Spleen (tissue), 11 donors: ENCODE measurements around the gene GCK. TPM values are rescaled to one million over a fixed set of nuclear protein-coding genes. Genes with fewer than 3 reads are reported as not detected.

Source experiments
- DNase-seq: peaks from one replicate; pipeline ENCODE4 v3.0.0-alpha.2; 2020
- H3K27ac ChIP-seq, 8 donors: fragments of 200-600 bp; sonication (generic) in 7 of 8; 1 replicate in 4 of 8; 2 replicates in 4 of 8; pipeline versions ENCODE4 v1.5.0 to v1.8.0; 2016 to 2021; ENCODE audit warnings: inconsistent platforms in 4 of 8, mild to moderate bottlenecking in 4 of 8, moderate library complexity in 1 of 8
- H3K27me3 ChIP-seq, 7 donors: fragments of 200-600 bp; sonication (generic) in 6 of 7; replicated peaks in 1 of 7; 1 replicate in 4 of 7; 2 replicates in 3 of 7; pipeline versions ENCODE4 v1.5.0 to v1.8.0; 2016 to 2021; ENCODE audit warnings: inconsistent platforms in 3 of 7, mild to moderate bottlenecking in 1 of 7
- H3K36me3 ChIP-seq, 6 donors: fragments of 200-600 bp; sonication (generic) in 5 of 6; 1 replicate in 4 of 6; 2 replicates in 2 of 6; pipeline versions ENCODE4 v1.5.0 to v1.8.0; 2016 to 2021; ENCODE audit warnings: inconsistent platforms in 2 of 6
- H3K4me1 ChIP-seq, 6 donors: fragments of 200-600 bp; sonication (generic) in 5 of 6; 1 replicate in 3 of 6; 2 replicates in 3 of 6; pipeline versions ENCODE4 v1.5.0 to v1.8.0; 2016 to 2021; ENCODE audit warnings: inconsistent platforms in 3 of 6
- H3K4me3 ChIP-seq, 8 donors: fragments of 200-600 bp; sonication (generic) in 7 of 8; 1 replicate in 4 of 8; 2 replicates in 4 of 8; pipeline versions ENCODE4 v1.5.0 to v1.8.0; 2016 to 2021; ENCODE audit warnings: inconsistent platforms in 4 of 8, mild to moderate bottlenecking in 4 of 8, moderate library complexity in 2 of 8
- H3K9me3 ChIP-seq, 8 donors: fragments of 200-600 bp; sonication (generic) in 7 of 8; 1 replicate in 4 of 8; 2 replicates in 4 of 8; pipeline versions ENCODE4 v1.5.0 to v1.8.0; 2016 to 2021; ENCODE audit warnings: inconsistent platforms in 4 of 8
- POLR2A ChIP-seq, 3 donors: fragments of 450-650 bp; IDR thresholded peaks; one replicate each; pipeline ENCODE4 v1.5.1; 2017; ENCODE audit warnings: antibody characterized with exemption in 3 of 3, mild to moderate bottlenecking in 1 of 3
- POLR2AphosphoS5 ChIP-seq, 3 donors: sonication (generic); formaldehyde crosslinking; IDR thresholded peaks; one replicate each; pipeline ENCODE4 v1.5.1; 2017; ENCODE audit warnings: antibody characterized with exemption in 3 of 3
- WGBS, 5 donors: extraction: QIAGEN DNeasy Blood & Tissue Kit in 3 of 5; methylation state at CpG; one replicate each; pipeline versions ENCODE4 v1.1.5 to v1.1.7; 2013 to 2018; 5-methylcytosine and 5-hydroxymethylcytosine counted together
- intact Hi-C: fragments of 100-400 bp; cut with DNase I; formaldehyde crosslinking; loops from one replicate; pipeline ENCODE4 v1.15.0; 2023; ENCODE audit warnings: low total_unique reads
- polyA plus RNA-seq, 3 donors: library from polyadenylated mRNA; stranded (reverse); fragments of 200-250 nt; gene quantifications; one replicate each; pipeline ENCODE4 v1.2.1, GENCODE V29; 2013
- total RNA-seq, 7 donors: library from RNA; depleted of rRNA in 3 of 7; stranded (reverse); fragments of >200 nt in 3 of 7; fragmentation: NEBNext Ultra II Directional in 4 of 7; extraction: Animal tissue kit (Norgen Biotek cat#: 25700) in 4 of 7; gene quantifications; one replicate each; pipeline versions ENCODE4 v1.1.0 to v1.2.1, GENCODE V29; 2016 to 2021
- TF ChIP-seq, protein P1 (sequence below), 11 experiments: fragments of 200-600 bp in 7 of 11; fragments of 450-650 bp in 4 of 11; sonication (generic) in 4 of 11; IDR thresholded peaks in 8 of 11; conservative IDR thresholded peaks in 3 of 11; 1 replicate in 7 of 11; 2 replicates in 4 of 11; pipeline versions ENCODE4 v1.4.0 to v1.8.0; 2016 to 2021; ENCODE audit warnings: antibody characterized with exemption in 11 of 11, inconsistent platforms in 4 of 11, mild to moderate bottlenecking in 1 of 11
- donor health status: healthy with polysubstance abuse.
- donor health status: DM: no; HTN: no; CAD: no; lungs with moderate emphysema.
- donor health status: DM: no; HTN: no; CAD: no.
- donor health status: Bipolar disorder and iron deficiency.
- donor health status: healthy.
- donor health status: DM: no; HTN: no; CAD: no.
- donor health status: DM: yes; HTN: yes; CAD: no.

GCK gene
- total and polyA plus RNA-seq, 10 donors = 0.29 to 1.7 (median 0.55) TPM; not detected in 3

DNA sequence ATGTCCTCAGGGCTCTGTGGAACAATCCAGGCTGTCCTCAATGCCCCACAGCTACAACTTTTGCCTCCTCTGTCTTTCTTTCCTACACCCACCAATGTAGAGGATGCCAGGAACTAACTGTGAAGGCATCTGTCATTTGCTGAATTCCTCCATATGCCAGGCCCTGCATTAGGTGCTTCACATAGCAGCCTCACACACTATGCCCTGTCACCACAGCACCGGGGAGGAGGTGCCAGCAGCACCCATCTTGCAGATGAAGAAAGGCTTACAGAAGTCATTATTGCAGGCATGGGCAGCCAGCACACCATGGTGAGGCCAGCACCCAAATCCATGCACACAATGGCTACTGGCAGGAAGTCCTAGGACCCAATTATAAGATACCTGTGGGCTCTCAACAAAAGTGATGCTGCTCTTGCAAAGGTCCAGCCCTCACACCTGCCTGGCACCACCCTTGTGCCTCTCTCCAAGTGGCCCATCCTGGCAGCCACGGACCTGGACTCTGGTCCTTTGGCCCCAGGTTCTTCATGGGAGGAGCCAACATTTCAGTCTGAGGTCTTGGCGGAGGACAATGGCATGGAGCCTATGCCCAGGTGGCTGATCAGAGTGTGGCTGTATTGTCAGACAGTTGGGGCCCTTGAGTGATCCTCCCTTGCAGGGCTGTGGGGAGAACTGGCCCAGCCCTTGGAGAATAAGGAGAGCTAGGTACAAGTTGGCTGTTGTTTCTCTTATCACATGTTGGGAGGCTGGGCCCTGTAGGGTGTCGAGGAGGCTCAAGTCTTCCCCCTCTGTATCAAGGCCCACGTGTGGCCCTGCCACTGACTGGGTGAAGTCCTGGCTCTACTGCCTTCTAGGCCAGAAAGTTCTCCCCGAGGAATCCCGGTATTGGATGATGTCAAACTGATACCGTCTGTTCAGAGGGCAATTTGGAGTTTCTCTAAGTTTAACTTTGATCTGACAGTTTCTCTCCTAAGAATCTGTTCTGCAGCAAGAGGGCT, 33.8 kb downstream of the GCK start:
- intact Hi-C loops = no loop called here
- H3K4me1 ChIP-seq = peaks cover 0 to 9% (median 0%) of the 10 kb centered on the region in 6 donors
- no peak for DNase-seq
- H3K27me3 ChIP-seq = no peaks in the 10 kb centered on the region
- H3K4me3 ChIP-seq = no peak overlapping the region
- H3K9me3 ChIP-seq = no peaks in the 10 kb centered on the region
- H3K27ac ChIP-seq = no peak overlapping the region
- WGBS, 5 donors = 72 to 94% (median 87%) methylated on average over 8 of the region's 8 CpGs
- no peaks in the 10 kb centered on the region for H3K36me3 ChIP-seq
- TF ChIP-seq POLR2AphosphoS5 (IDR thresholded peaks at IDR 0.05) (no peak), POLR2A (IDR thresholded peaks at IDR 0.05) (no peak)
- TF ChIP-seq, protein P1, sequence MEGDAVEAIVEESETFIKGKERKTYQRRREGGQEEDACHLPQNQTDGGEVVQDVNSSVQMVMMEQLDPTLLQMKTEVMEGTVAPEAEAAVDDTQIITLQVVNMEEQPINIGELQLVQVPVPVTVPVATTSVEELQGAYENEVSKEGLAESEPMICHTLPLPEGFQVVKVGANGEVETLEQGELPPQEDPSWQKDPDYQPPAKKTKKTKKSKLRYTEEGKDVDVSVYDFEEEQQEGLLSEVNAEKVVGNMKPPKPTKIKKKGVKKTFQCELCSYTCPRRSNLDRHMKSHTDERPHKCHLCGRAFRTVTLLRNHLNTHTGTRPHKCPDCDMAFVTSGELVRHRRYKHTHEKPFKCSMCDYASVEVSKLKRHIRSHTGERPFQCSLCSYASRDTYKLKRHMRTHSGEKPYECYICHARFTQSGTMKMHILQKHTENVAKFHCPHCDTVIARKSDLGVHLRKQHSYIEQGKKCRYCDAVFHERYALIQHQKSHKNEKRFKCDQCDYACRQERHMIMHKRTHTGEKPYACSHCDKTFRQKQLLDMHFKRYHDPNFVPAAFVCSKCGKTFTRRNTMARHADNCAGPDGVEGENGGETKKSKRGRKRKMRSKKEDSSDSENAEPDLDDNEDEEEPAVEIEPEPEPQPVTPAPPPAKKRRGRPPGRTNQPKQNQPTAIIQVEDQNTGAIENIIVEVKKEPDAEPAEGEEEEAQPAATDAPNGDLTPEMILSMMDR (IDR thresholded peaks at IDR 0.05 in 8 of 11, conservative IDR thresholded peaks at IDR 0.05 in 3 of 11) = no peak

GRCh38 chr7:44154703-44155102, 34.5 kb downstream of the GCK start:
- H3K36me3 ChIP-seq = no peaks in the 10 kb centered on the region
- no peak overlapping the region for H3K4me3 ChIP-seq
- H3K4me1 ChIP-seq = peaks cover 0 to 17% (median 3%) of the 10 kb centered on the region in 6 donors
- TF ChIP-seq, protein P1 (IDR thresholded peaks at IDR 0.05 in 8 of 11, conservative IDR thresholded peaks at IDR 0.05 in 3 of 11) = no peak
- TF ChIP-seq POLR2AphosphoS5 (IDR thresholded peaks at IDR 0.05) (no peak), POLR2A (IDR thresholded peaks at IDR 0.05) (no peak)
- no peak overlapping the region for H3K27ac ChIP-seq
- intact Hi-C loops = no loop called here
- no peaks in the 10 kb centered on the region for H3K9me3 ChIP-seq
- H3K27me3 ChIP-seq = no peaks in the 10 kb centered on the region
- DNase-seq = no peak
- WGBS, 5 donors = 60 to 88% (median 78%) methylated on average over 3 of the region's 3 CpGs

GRCh38 chr7:44153948-44154335, 35.3 kb downstream of the GCK start:
- no peak for DNase-seq
- peaks cover 0 to 18% (median 4%) of the 10 kb centered on the region in 6 donors for H3K4me1 ChIP-seq
- no peaks in the 10 kb centered on the region for H3K27me3 ChIP-seq
- H3K27ac ChIP-seq = no peak overlapping the region
- no peak overlapping the region for H3K4me3 ChIP-seq
- intact Hi-C loops = no loop called here
- 87 to 99% (median 91%) methylated on average over 5 of the region's 5 CpGs for WGBS, 5 donors
- no peaks in the 10 kb centered on the region for H3K9me3 ChIP-seq
- no peak for TF ChIP-seq POLR2A (IDR thresholded peaks at IDR 0.05)
- TF ChIP-seq, protein P1 (IDR thresholded peaks at IDR 0.05 in 8 of 11, conservative IDR thresholded peaks at IDR 0.05 in 3 of 11) = no peak
- TF ChIP-seq POLR2AphosphoS5 (IDR thresholded peaks at IDR 0.05) = no peak
- no peaks in the 10 kb centered on the region for H3K36me3 ChIP-seq
